HepG2 (cell line): ENCODE results near the gene TRIM2. TPM values are rescaled to one million over a fixed set of nuclear protein-coding genes. Genes with fewer than 3 reads are reported as not detected.

Experiments
- ATAC-seq: fragments of 200-7000 bp; cut with Tn5 transposase; 3 replicates; pipeline ENCODE4 v1.9.1; 2020; ENCODE audit warnings: mild to moderate bottlenecking, moderate library complexity
- BruUV-seq: library from RNA; stranded (reverse); fragments of 400-500 nt; replicated peaks from 2 replicates; lab custom pipeline; 2021; lab: Mats Ljungman, UMichigan
- CTCF ChIA-PET: fragments of 300-600 bp; formaldehyde crosslinking; extraction: SDS; loops from one replicate; lab custom pipeline; 2021; ENCODE audit warnings: low total read pairs, inconsistent platforms, low intra/inter-chr PET ratio; lab: Yijun Ruan, JAX
- POLR2A ChIA-PET: fragments of 350-600 bp; sonication (Branson Sonifier 250); formaldehyde crosslinking; loops from one replicate; lab custom pipeline; 2020; ENCODE audit warnings: antibody characterized with exemption, inconsistent platforms; lab: Yijun Ruan, JAX
- DNase-seq: peaks from one replicate; pipeline ENCODE4 v3.0.0-alpha.2; 2015; ENCODE audit warnings: low spot score
- FAIRE-seq: peaks from 3 replicates; lab custom pipeline; 2011; peaks lifted over from hg19 to GRCh38; lab: Jason Lieb, UNC
- H2AFZ ChIP-seq: one replicate; pipeline ENCODE4 v1.6.1; 2011; ENCODE audit warnings: low read length, inconsistent platforms
- H3K27ac ChIP-seq: fragments of 300-600 bp; 3 replicates; pipeline ENCODE4 v1.8.0; 2011; ENCODE audit warnings: mixed run types, mild to moderate bottlenecking, mixed read lengths, low read length, inconsistent platforms; ENCODE audit not compliant: insufficient read depth; ENCODE audit errors: extremely low read length
- H3K27me3 ChIP-seq, 2 experiments: fragments of 200-600 bp in 1 of 2; 2 replicates in 1 of 2; 3 replicates in 1 of 2; pipeline versions ENCODE4 v1.6.0 to v1.8.0; 2011; ENCODE audit warnings: low read length in 2 of 2, mild to moderate bottlenecking in 2 of 2, moderate library complexity in 2 of 2, inconsistent platforms in 1 of 2; ENCODE audit not compliant: insufficient read depth in 2 of 2, control insufficient read depth in 1 of 2
- H3K36me3 ChIP-seq, 2 experiments: fragments of 200-600 bp in 1 of 2; replicated peaks in 1 of 2; 2 replicates in 1 of 2; 3 replicates in 1 of 2; pipeline versions ENCODE4 v1.5.1 to v1.8.0; 2011; ENCODE audit warnings: low read length in 2 of 2, inconsistent platforms in 1 of 2; ENCODE audit not compliant: insufficient read depth in 2 of 2, control insufficient read depth in 1 of 2
- H3K4me1 ChIP-seq: 2 replicates; pipeline ENCODE4 v1.5.1; 2012; ENCODE audit warnings: low read length, inconsistent platforms; ENCODE audit not compliant: insufficient read depth
- H3K4me2 ChIP-seq: 2 replicates; pipeline ENCODE4 v1.6.0; 2011; ENCODE audit warnings: low read depth, low read length, inconsistent platforms
- H3K4me3 ChIP-seq, 3 experiments: fragments of 200-600 bp in 1 of 3; sonication (generic), shearing (Covaris generic) in 1 of 3; replicated peaks in 1 of 3; 2 replicates each; pipeline ENCODE4 v1.5.1; 2011 to 2016; ENCODE audit warnings: low read length in 3 of 3, inconsistent platforms in 2 of 3, low read depth in 2 of 3, mild to moderate bottlenecking in 2 of 3, control low read depth in 1 of 3, mixed read lengths in 1 of 3; ENCODE audit not compliant: insufficient read depth in 1 of 3
- H3K79me2 ChIP-seq: one replicate; pipeline ENCODE4 v1.6.1; 2011; ENCODE audit warnings: low read length, inconsistent platforms; ENCODE audit not compliant: insufficient read depth
- H3K9ac ChIP-seq: 2 replicates; pipeline ENCODE4 v1.6.0; 2011; ENCODE audit warnings: mild to moderate bottlenecking, low read depth, low read length, inconsistent platforms; ENCODE audit not compliant: insufficient read depth
- H3K9me3 ChIP-seq: 2 replicates; pipeline ENCODE4 v1.5.1; 2012; ENCODE audit warnings: mild to moderate bottlenecking, low read length
- H4K20me1 ChIP-seq: 2 replicates; pipeline ENCODE4 v1.6.0; 2011; ENCODE audit warnings: inconsistent platforms, mild to moderate bottlenecking, low read length, moderate library complexity; ENCODE audit not compliant: insufficient read depth
- AKNA ChIP-seq: sonication (generic); formaldehyde crosslinking; IDR thresholded peaks from 2 replicates; pipeline ENCODE4 v1.4.0; 2020; ENCODE audit warnings: missing genetic modification reagents, borderline replicate concordance
- BRCA1 ChIP-seq: sonication (generic); formaldehyde crosslinking; IDR thresholded peaks from 2 replicates; pipeline ENCODE4 v1.4.0; 2020; ENCODE audit warnings: missing genetic modification reagents
- CHD4 ChIP-seq: fragments of 200-600 bp; sonication (generic); IDR thresholded peaks from 2 replicates; pipeline ENCODE4 v1.7.0; 2017; ENCODE audit warnings: mild to moderate bottlenecking, low read length, borderline replicate concordance
- DRAP1 ChIP-seq: IDR thresholded peaks from 2 replicates; pipeline ENCODE4 v1.6.1; 2016; ENCODE audit warnings: missing genetic modification reagents, missing compliant biosample characterization
- NCOA2 ChIP-seq: sonication (generic); formaldehyde crosslinking; IDR thresholded peaks from 2 replicates; pipeline ENCODE4 v1.8.0; 2022; ENCODE audit warnings: inconsistent platforms
- NFKB2 ChIP-seq: sonication (generic); formaldehyde crosslinking; IDR thresholded peaks from 2 replicates; pipeline ENCODE4 v1.4.0; 2020; ENCODE audit warnings: missing genetic modification reagents, borderline replicate concordance
- REPIN1 ChIP-seq: sonication (generic); formaldehyde crosslinking; IDR thresholded peaks from 2 replicates; pipeline ENCODE4 v1.8.0; 2022; ENCODE audit warnings: missing genetic modification reagents, low read depth, mild to moderate bottlenecking, borderline replicate concordance
- ZGPAT ChIP-seq: IDR thresholded peaks from 2 replicates; pipeline ENCODE4 v1.6.1; 2016; ENCODE audit warnings: mild to moderate bottlenecking
- ZNF121 ChIP-seq: sonication (generic); formaldehyde crosslinking; IDR thresholded peaks from 2 replicates; pipeline ENCODE4 v1.5.0; 2020; ENCODE audit warnings: mild to moderate bottlenecking, missing genetic modification reagents
- ZNF17 ChIP-seq: sonication (generic); formaldehyde crosslinking; IDR thresholded peaks from 2 replicates; pipeline ENCODE4 v1.5.0; 2020; ENCODE audit warnings: mild to moderate bottlenecking, missing genetic modification reagents
- ZNF556 ChIP-seq: sonication (generic); formaldehyde crosslinking; IDR thresholded peaks from 2 replicates; pipeline ENCODE4 v1.4.0; 2020; ENCODE audit warnings: mild to moderate bottlenecking, missing genetic modification reagents, borderline replicate concordance
- ZNF557 ChIP-seq: sonication (generic); formaldehyde crosslinking; IDR thresholded peaks from 2 replicates; pipeline ENCODE4 v1.4.0; 2020; ENCODE audit warnings: missing genetic modification reagents
- ZNF558 ChIP-seq: sonication (generic); formaldehyde crosslinking; IDR thresholded peaks from 2 replicates; pipeline ENCODE4 v1.9.0; 2022; ENCODE audit warnings: mild to moderate bottlenecking, missing genetic modification reagents, borderline replicate concordance
- ZNF644 ChIP-seq: IDR thresholded peaks from 2 replicates; pipeline ENCODE4 v1.6.1; 2016; ENCODE audit warnings: low read depth
- ZNF674 ChIP-seq: sonication (generic); formaldehyde crosslinking; IDR thresholded peaks from 2 replicates; pipeline ENCODE4 v1.5.0; 2020; ENCODE audit warnings: low read depth, mild to moderate bottlenecking, missing genetic modification reagents
- ZNF776 ChIP-seq: sonication (generic); formaldehyde crosslinking; IDR thresholded peaks from 2 replicates; pipeline ENCODE4 v1.4.0; 2020; ENCODE audit warnings: mild to moderate bottlenecking, missing genetic modification reagents
- ZSCAN21 ChIP-seq: sonication (generic); formaldehyde crosslinking; IDR thresholded peaks from 2 replicates; pipeline ENCODE4 v1.8.0; 2022; ENCODE audit warnings: mild to moderate bottlenecking, missing genetic modification reagents, moderate library complexity, borderline replicate concordance
- ZSCAN25 ChIP-seq: sonication (generic); formaldehyde crosslinking; IDR thresholded peaks from 2 replicates; pipeline ENCODE4 v1.8.0; 2022; ENCODE audit warnings: mild to moderate bottlenecking, missing genetic modification reagents
- ZSCAN30 ChIP-seq: sonication (generic); formaldehyde crosslinking; IDR thresholded peaks from 2 replicates; pipeline ENCODE4 v1.5.0; 2020; ENCODE audit warnings: mild to moderate bottlenecking, missing genetic modification reagents
- WGBS: methylation state at CpG from one replicate; pipeline ENCODE4 v1.1.6; 2017; ENCODE audit warnings: low lambda C conversion rate; 5-methylcytosine and 5-hydroxymethylcytosine counted together
- in situ Hi-C: cut with HindIII; loops from 2 replicates; pipeline ENCODE4 v1.10.0; 2017; ENCODE audit warnings: low pct_unique_long_range_greater_than_20kb; ENCODE audit not compliant: extremely low pct_ligation_motif_present
- intact Hi-C: fragments of 100-400 bp; cut with micrococcal nuclease; formaldehyde crosslinking; loops from one replicate; pipeline ENCODE4 v1.10.0; 2022; ENCODE audit not compliant: unreplicated experiment
- polyA plus RNA-seq, 8 experiments: library from polyadenylated mRNA; depleted of rRNA in 3 of 8; stranded (reverse) in 7 of 8; unstranded in 1 of 8; fragments of >200 nt; fragmentation: Illumina TruSeq in 4 of 8; extraction: Trizol in 4 of 8; gene quantifications; 2 replicates each; pipeline versions ENCODE4 v1.2.1 to v1.2.3, GENCODE V29; 2011 to 2016; ENCODE audit warnings: low read depth in 4 of 8, missing spikeins in 1 of 8, mixed read lengths in 1 of 8; ENCODE audit not compliant: insufficient read depth in 1 of 8
- total RNA-seq, 5 experiments: library from RNA; depleted of rRNA; stranded (reverse); fragments of >200 nt; fragmentation: Illumina TruSeq; extraction: Trizol; gene quantifications; 2 replicates each; pipeline ENCODE4 v1.2.3, GENCODE V29; 2016; ENCODE audit warnings: low read depth in 1 of 5

The TRIM2 gene
- total and polyA plus RNA-seq, 2 of the 13 experiments (the other 11 are each of a cell fraction or from before 2014, with no cell fraction given) = 2.1 to 4.2 TPM

GRCh38 chr4:153274967-153275366, 70.7 kb downstream of the TRIM2 start:
- Histone ChIP-seq H3K4me3 (no peak overlapping the region), H3K4me1 (no peaks in the 10 kb centered on the region), H3K27ac (no peak overlapping the region), H3K4me2 (no peak overlapping the region), H3K36me3 (no peaks in the 10 kb centered on the region), H4K20me1 (no peaks in the 10 kb centered on the region), H2AFZ (no peak overlapping the region), H3K79me2 (no peaks in the 10 kb centered on the region), H3K9me3 (no peaks in the 10 kb centered on the region), H3K9ac (no peak overlapping the region), H3K27me3 (no peaks in the 10 kb centered on the region)
- ChIA-PET CTCF (no interaction called here), POLR2A (no interaction called here)
- no peak for FAIRE-seq
- no TSS peak for BruUV-seq
- intact Hi-C loops = no loop called here
- ATAC-seq = no peak
- in situ Hi-C loops = no loop called here
- DNase-seq = no peak
- TF ChIP-seq ZGPAT (CRISPR knock-in tag) (no peak), DRAP1 (CRISPR knock-in tag) (no peak), ZNF674 (CRISPR knock-in tag) (no peak), ZNF121 (CRISPR knock-in tag) (no peak), ZSCAN25 (CRISPR knock-in tag) (no peak), CHD4 (no peak), ZNF17 (no peak), ZNF776 (CRISPR knock-in tag) (no peak), ZNF556 (no peak), BRCA1 (CRISPR knock-in tag) (no peak), ZSCAN30 (CRISPR knock-in tag) (no peak), ZNF644 (CRISPR knock-in tag) (no peak), NFKB2 (CRISPR knock-in tag) (no peak), AKNA (CRISPR knock-in tag) (no peak), ZSCAN21 (CRISPR knock-in tag) (no peak), ZNF557 (CRISPR knock-in tag) (no peak), REPIN1 (CRISPR knock-in tag) (no peak), ZNF558 (CRISPR knock-in tag) (no peak), NCOA2 (no peak)
- WGBS = 75% methylated on average over 2 of the region's 2 CpGs
